Amniotic stem cell (primary cell): Measurements from ENCODE around the gene GLB1L3.

ENCODE experiments used
- DNase-seq: peaks from one replicate; lab custom pipeline; 2025; lab: John Stamatoyannopoulos, UW

Gene GLB1L3, protein sequence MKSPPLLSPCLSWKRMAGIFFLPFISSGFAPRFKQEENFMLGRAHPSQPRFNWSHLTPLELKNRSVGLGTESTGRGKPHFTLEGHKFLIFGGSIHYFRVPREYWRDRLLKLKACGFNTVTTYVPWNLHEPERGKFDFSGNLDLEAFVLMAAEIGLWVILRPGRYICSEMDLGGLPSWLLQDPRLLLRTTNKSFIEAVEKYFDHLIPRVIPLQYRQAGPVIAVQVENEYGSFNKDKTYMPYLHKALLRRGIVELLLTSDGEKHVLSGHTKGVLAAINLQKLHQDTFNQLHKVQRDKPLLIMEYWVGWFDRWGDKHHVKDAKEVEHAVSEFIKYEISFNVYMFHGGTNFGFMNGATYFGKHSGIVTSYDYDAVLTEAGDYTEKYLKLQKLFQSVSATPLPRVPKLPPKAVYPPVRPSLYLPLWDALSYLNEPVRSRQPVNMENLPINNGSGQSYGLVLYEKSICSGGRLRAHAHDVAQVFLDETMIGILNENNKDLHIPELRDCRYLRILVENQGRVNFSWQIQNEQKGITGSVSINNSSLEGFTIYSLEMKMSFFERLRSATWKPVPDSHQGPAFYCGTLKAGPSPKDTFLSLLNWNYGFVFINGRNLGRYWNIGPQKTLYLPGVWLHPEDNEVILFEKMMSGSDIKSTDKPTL

GRCh38 chr11:134275534-134276395 is at the start of gene GLB1L3:
Gene GLB1L3, plus strand, starts transcription at chr11:134276379. Its CDS starts 362 bp downstream, at chr11:134276741.
- no peak for DNase-seq

- DNase-seq: no peak
These were observed 49.3 kb upstream of the GLB1L3 start for GRCh38 chr11:134226806-134227325.

GRCh38 chr11:134228625-134229024 is 47.6 kb upstream of the GLB1L3 start:
- DNase-seq: no peak

DNA sequence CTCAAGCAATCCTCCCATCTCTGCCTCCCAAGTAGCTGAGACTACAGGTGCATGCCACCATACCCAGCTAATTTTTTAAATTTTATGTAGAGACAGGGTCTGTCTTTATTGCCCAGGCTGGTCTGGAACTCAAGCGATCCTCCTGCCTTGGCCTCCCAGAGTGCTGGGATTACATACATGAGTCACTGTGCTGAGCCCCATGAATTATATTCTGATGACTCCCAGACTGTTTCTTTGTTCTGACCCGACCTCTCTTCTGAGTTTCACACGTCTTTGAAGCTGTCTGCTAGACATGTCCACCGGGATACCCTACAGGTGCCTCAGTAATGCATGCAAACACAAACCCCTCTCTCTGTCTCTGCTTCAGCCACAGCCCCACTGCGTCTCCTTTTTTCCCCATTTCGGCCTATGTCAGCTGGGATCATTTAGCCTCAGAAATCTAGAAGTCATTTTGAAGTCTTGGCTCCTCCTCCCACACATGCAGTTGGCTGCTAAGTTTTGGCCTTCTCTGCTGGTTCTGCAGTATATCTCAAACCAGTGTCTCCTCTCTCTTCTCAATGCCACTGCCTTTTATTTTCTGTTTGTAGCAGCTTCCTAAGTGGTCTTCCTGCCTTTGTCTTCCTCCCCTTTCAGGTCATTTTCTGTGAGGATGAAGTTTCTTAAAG is 46.9 kb upstream of the GLB1L3 start:
- DNase-seq: no peak

- DNase-seq: no peak
These were observed 45.8 kb upstream of the GLB1L3 start for GRCh38 chr11:134230339-134230738.

DNA sequence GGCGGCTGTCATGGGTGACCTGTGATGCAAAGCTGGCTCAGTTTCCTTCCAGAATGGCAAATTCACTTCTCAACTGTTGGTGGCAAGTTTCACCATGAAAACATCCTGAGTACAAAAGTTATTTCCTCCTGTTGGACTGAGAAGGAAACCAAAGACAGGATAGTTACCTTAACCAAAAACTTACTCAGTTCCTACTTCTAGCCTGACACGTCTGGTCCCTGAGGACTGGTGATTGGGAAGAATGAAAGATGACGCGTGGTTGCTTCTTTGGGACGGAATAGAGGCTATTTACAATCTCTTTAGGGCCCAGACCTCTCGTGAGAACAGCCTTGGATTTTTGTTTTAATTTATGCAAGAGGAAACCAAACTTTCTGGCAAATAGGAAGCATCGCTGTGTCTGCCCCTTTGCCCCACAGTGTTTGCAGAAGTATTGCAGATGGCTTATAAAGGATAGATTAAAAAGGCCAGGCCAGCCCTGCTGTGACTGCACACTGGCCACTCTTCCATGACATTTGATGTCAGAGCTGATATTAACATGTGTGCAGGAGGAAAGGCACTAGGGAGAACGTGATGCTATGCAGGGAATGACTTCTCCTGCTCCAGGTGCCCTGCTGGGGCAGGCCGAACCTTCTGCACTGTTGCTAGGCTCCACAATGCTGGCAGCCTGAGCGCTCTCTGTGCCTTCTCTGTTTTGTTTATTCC is 44.1 kb upstream of the GLB1L3 start:
- no peak for DNase-seq

DNA sequence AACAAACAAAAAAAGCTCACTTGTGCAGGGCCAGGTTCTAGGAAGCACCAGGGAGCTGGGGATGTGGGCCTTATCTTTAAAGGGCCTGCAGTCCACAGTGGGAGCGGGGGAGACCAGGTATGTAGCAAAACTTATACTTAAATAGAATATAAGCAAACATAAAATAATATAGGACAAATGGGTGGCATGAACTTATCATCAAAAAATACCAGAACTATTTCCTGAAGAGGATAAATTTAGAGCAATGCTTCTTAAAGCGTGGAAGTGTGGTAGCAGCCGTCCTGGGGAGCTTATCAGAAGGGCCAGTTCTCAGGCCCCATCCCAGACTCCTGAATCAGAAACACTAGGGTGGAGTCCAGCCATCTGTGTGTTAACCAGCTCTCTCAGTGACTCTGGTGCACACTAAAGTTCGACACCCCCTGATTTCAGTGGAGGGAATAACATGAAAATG is 42.4 kb upstream of the GLB1L3 start:
- DNase-seq: no peak

GRCh38 chr11:134235399-134235798 is 40.8 kb upstream of the GLB1L3 start:
- DNase-seq: no peak

- DNase-seq: no peak
These were observed 39.2 kb upstream of the GLB1L3 start for GRCh38 chr11:134236834-134237556.

DNA sequence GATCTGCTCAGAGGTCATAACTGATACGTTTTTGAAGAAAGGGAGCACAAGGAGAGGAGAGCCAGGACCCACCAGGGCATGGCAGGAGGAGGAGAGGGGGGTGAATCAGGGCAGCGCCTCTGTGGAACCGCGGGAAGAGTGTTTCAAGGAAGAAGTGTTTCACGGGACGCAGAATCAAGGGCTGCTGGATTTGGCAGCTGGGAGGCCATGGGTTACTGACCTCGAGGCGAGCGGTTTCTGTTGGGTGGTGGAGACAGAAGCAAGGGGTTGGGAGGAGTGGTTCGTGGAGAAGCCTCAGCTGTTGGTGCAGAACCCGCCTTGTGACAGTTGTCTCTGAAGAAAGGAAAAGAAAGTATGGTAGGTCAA is 38.6 kb upstream of the GLB1L3 start:
- DNase-seq: no peak

DNA sequence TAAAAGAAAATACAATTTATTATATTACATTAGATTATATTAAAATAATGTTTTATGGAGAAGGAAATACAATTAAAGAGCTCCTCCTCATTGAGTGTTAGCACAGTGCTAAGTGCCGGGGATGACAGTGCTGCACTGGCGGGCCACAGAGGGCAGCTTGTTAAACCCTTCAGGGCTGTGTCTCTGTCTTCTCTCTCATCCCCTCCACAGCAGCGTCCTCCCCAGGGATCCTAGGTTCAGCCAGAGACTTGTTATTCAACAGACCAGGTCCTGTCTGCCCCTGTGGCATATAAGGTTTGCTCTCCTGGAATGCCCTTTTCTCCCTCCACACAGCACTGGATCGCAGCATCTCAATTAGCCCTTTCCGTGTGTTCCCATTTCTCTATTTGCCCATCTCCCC is 37.2 kb upstream of the GLB1L3 start:
- no peak for DNase-seq

DNA sequence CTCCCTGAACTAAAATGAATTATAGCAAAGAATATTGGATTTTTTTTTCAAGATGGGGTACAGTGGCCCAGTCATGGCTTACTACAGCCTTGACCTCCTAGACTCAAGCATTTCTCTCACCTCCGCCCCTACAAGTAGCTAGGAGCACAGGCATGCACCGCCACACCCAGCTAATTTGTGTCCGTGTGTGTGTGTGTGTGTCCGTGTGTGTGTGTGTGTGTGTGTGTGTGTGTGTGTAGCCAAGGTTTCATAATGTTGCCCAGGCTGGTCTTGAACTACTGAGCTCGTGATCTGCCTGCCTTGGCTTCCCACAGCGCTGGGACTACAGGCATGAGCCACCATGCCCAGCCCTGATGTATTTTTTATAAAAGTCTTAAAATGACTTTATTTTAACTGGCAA is 35.6 kb upstream of the GLB1L3 start:
- no peak for DNase-seq

GRCh38 chr11:134242376-134242775 is 33.8 kb upstream of the GLB1L3 start:
- DNase-seq: no peak

DNA sequence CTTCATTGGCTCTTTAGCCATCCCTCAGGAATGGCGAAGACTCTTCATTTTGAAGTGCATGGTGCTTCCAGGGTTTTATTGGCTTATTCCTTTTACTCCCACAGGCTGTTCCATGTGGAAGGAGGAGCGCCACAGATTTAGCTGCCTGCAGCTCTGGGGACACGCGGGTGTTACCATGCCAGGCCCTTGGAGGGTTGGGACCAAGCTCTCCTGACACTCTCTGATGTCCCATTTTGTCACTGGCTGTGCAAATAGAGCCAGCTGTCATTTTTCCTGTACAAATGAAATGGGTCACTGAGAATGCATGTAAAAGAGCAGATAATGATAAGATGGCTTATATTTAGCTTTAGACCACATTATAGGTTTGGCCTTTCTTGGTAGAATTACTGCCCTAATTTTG is 32.3 kb upstream of the GLB1L3 start:
- DNase-seq: no peak

- no peak for DNase-seq
These were observed 31.6 kb upstream of the GLB1L3 start for GRCh38 chr11:134244593-134244992.

GRCh38 chr11:134245434-134245833 is 30.7 kb upstream of the GLB1L3 start:
- DNase-seq: no peak

GRCh38 chr11:134246100-134246499 is 30.1 kb upstream of the GLB1L3 start:
- DNase-seq: no peak

GRCh38 chr11:134246678-134247077 is 29.5 kb upstream of the GLB1L3 start:
- no peak for DNase-seq

GRCh38 chr11:134248910-134249480 is 27.2 kb upstream of the GLB1L3 start:
- no peak for DNase-seq

DNA sequence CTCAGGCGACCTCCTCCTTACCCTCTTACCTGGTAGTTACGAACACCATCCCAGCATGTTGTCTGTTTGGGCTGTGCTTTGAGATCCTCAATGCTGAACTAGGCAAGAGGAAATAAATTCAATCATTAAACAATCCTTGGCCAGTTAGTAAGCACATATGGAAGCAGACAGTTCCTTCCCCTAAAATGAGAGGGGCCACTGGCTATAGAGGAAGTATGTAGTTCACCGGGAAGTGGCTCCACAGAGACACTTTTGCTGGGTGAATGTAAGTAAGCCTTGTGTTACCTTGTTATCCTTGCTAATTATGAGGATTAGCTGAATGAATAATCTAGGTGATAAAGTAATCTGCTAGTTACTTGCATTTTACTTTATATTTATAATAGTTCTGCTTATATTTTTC is 25.9 kb upstream of the GLB1L3 start:
- no peak for DNase-seq
